NB4 (cell line): ENCODE results near the gene FSTL3.

Experiments used
- DNase-seq: peaks from one replicate; pipeline ENCODE4 v3.0.0; 2010; ENCODE audit warnings: low read depth
- H3K4me3 ChIP-seq: one replicate; pipeline ENCODE4 v1.5.1; 2011; ENCODE audit warnings: mild to moderate bottlenecking, low read depth, low read length, moderate library complexity
- MYC ChIP-seq: IDR thresholded peaks from 2 replicates; pipeline ENCODE4 v1.6.1; 2011; ENCODE audit warnings: low read depth, low read length
- POLR2A ChIP-seq: IDR thresholded peaks from 2 replicates; pipeline ENCODE4 v1.6.1; 2011; ENCODE audit warnings: mild to moderate bottlenecking; ENCODE audit not compliant: insufficient read length; ENCODE audit errors: extremely low read depth
- TF ChIP-seq, protein P1 (sequence below): IDR thresholded peaks from 2 replicates; pipeline ENCODE4 v1.6.1; 2011; ENCODE audit warnings: low read depth, low read length
- TF ChIP-seq, protein P2 (sequence below): IDR thresholded peaks from one replicate; pipeline ENCODE4 v1.5.1; 2012; ENCODE audit warnings: low read depth, low read length

FSTL3 gene

DNA sequence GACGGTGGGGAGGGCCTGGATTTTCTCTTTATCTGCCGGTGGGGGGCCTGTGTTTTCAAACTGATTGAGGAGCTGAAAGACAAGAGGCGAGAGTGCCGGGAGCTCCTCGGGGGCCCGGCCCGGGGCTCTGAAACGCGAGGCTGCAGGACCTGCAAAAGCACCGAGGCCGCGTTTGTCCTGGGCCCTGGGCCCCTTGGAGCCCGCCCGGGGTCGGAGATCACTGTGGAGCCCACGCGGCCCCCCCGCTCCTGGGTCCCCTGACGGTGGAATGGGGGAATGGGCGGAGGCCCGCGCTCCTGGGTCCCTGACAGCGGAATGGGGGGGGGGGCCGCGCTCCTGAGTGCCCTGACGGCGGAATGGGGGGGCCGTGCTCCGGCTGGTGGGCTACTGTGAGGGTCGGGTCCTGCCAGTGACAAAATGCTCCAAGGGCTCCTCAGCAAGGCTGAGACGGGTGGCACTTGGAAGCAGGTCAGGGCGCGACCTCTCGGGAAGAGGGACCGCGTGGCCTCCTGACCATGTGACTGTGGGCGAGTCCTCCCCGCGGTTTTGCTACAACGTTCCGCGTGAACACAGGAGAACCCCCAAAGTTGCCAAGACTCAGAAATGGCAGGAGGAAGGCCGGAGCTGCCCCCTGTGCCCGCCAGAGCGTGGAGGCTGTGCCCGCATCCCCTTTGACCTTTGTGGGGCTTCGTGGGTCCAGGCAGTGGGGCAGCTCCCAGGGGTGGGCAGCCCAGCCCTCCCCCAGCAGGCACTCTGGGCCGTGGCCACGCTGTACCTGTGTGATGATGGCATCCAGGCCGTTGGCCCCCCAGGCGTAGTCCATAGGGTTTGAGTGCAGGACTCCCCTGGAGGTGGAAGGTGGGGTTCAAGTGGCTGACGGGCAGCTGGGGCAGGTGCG lies 27.0 kb upstream of the FSTL3 start:
- DNase-seq = no peak
- TF ChIP-seq, protein P1, sequence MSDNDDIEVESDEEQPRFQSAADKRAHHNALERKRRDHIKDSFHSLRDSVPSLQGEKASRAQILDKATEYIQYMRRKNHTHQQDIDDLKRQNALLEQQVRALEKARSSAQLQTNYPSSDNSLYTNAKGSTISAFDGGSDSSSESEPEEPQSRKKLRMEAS = no peak
- TF ChIP-seq, protein P2, sequence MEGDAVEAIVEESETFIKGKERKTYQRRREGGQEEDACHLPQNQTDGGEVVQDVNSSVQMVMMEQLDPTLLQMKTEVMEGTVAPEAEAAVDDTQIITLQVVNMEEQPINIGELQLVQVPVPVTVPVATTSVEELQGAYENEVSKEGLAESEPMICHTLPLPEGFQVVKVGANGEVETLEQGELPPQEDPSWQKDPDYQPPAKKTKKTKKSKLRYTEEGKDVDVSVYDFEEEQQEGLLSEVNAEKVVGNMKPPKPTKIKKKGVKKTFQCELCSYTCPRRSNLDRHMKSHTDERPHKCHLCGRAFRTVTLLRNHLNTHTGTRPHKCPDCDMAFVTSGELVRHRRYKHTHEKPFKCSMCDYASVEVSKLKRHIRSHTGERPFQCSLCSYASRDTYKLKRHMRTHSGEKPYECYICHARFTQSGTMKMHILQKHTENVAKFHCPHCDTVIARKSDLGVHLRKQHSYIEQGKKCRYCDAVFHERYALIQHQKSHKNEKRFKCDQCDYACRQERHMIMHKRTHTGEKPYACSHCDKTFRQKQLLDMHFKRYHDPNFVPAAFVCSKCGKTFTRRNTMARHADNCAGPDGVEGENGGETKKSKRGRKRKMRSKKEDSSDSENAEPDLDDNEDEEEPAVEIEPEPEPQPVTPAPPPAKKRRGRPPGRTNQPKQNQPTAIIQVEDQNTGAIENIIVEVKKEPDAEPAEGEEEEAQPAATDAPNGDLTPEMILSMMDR = no peak
- TF ChIP-seq POLR2A (no peak), MYC (no peak)
- H3K4me3 ChIP-seq = no peak overlapping the region

DNA sequence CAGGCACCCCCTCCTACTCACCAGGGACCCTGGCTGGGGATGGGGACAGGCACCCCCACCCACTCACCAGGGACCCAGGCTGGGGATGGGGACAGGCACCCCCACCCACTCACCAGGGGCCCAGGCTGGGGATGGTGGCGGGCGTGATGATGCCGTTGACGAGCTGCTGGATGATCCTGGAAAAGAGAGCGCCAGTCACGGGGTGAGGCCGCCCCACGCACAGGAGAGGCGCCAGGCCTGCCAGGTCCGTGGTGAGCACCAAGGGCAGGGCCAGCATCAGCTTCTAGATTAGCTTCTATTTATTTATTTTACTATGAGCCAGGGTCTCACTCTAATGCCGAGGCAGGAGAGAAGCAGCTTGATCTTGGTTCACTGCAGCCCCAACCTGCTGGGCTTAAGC lies 26.1 kb upstream of the FSTL3 start:
- no peak for DNase-seq
- H3K4me3 ChIP-seq = no peak overlapping the region
- TF ChIP-seq, protein P2 = no peak
- TF ChIP-seq MYC = no peak
- TF ChIP-seq POLR2A = no peak
- TF ChIP-seq, protein P1 = no peak

DNA sequence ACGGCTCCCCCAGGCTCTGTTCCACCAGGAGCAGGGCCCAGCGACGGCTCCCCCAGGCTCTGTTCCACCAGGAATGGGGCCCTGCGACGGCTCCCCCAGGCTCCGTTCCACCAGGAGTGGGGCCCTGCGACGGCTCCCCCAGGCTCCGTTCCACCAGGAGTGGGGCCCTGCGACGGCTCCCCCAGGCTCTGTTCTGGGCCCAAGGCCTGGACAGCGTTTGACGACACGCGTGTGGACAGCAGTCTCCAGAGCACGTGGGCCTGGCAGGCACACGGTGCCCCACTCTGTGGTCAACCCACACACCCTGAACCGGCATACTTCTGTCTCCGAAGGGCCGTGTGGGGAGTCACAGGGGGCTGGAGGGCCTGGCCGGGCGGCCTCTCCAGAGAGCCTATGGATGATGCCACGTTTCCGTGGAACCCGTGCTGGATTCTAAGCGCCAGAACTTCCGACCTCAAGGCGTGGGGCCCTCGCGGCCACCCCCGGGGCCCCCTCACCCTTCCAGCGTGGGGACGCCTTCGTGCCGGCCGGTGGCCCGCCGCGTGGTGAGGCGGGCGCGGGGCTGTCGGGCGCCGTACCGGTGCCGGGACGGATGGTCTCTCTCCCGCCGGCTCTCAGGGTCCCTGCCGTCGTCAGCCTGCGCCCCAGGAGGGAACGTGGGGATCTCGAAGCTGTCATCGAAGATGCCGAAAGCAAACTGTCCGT lies 24.9 kb upstream of the FSTL3 start:
- TF ChIP-seq, protein P2 = no peak
- no peak overlapping the region for H3K4me3 ChIP-seq
- no peak for DNase-seq

DNA sequence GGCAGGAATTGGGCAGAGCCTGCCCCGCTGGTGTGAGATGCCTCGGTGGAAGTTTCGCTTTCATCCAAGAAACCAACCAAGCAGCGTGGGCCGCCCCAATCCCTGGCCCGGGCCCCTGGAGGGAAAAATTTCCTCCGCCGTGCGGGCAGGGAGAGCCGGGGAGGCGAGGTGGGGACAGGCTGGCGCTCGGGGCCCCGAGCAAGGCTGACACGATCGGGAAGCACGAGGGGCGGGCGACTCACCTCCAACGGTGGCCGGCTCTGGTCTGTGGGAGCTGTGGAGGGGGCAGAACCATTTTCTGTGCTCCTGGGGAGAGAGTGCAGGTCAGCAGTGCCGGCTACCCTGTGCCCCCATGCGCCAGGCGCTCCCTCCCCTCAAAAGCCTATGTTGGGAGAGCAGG lies 24.2 kb upstream of the FSTL3 start:
- TF ChIP-seq, protein P1 = no peak
- TF ChIP-seq, protein P2 = no peak
- TF ChIP-seq MYC = no peak
- TF ChIP-seq POLR2A = no peak
- no peak for DNase-seq
- H3K4me3 ChIP-seq = no peak overlapping the region

DNA sequence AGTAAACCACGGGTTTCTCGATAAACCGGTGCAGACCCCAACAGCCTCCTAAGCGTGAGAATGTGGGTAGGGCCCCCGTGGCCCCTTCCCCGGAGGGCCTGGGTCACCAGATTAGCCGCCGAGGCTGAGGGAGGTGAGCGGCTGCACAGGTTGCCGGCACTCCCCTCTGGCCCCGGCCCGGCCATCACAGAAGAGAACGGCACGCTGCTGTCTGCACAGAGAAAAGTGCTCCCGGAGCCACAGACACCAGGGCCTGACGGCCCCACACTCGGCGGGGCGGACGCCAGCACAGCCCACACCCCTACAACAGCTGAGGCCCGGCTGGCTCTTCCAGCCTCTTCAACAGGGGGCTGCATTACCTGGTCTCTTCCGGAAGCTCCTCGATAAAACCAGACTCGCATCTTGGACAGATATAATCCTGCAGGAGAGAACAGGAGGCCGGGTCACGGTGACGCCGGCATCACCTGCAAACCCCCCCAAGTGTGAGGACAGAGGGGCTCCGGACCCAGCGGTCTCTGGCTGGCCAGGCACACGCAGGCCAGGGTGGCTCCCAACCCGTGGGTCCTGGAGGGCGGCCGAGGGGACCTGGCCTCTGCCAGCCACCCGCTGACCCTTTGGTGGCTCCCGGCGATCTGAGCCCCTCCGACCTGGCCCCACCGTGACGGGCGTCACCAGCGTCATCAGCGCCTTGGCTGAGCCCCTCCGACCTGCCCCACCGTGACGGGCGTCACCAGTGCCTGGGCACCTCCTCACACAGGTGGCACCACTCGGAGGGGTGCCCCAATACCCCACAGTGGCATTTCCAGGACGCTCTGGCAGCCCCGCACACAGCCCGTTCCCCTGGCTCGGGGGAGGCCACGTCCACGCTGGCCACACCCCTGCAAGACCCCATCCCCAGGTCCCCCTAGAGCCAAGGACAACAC lies 23.5 kb upstream of the FSTL3 start:
- no peak overlapping the region for H3K4me3 ChIP-seq
- TF ChIP-seq MYC = no peak
- no peak for TF ChIP-seq POLR2A
- TF ChIP-seq, protein P1 = no peak
- TF ChIP-seq, protein P2 = no peak
- no peak for DNase-seq
